C4-2B (cell line): ENCODE results near the gene TNIP2.

Source experiments
- ZFX ChIP-seq: fragments of 450-650 bp; IDR thresholded peaks from 2 replicates; pipeline ENCODE4 v1.6.1; 2017
- TF ChIP-seq, protein P1 (sequence below): fragments of 450-650 bp; conservative IDR thresholded peaks from 2 replicates; pipeline ENCODE4 v1.5.1; 2017; ENCODE audit warnings: mild to moderate bottlenecking

GRCh38 chr4:2795893-2796848 lies 40.0 kb upstream of the TNIP2 start:
- TF ChIP-seq, protein P1, sequence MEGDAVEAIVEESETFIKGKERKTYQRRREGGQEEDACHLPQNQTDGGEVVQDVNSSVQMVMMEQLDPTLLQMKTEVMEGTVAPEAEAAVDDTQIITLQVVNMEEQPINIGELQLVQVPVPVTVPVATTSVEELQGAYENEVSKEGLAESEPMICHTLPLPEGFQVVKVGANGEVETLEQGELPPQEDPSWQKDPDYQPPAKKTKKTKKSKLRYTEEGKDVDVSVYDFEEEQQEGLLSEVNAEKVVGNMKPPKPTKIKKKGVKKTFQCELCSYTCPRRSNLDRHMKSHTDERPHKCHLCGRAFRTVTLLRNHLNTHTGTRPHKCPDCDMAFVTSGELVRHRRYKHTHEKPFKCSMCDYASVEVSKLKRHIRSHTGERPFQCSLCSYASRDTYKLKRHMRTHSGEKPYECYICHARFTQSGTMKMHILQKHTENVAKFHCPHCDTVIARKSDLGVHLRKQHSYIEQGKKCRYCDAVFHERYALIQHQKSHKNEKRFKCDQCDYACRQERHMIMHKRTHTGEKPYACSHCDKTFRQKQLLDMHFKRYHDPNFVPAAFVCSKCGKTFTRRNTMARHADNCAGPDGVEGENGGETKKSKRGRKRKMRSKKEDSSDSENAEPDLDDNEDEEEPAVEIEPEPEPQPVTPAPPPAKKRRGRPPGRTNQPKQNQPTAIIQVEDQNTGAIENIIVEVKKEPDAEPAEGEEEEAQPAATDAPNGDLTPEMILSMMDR = no peak
- no peak for TF ChIP-seq ZFX
